GM12873 (cell line): Measurements from ENCODE around the gene CBS.

Source experiments
- TF ChIP-seq, protein P1 (sequence below): IDR thresholded peaks from 2 replicates; pipeline ENCODE4 v1.5.1; 2012; ENCODE audit warnings: low read depth, mild to moderate bottlenecking, moderate library complexity, low read length, control low read depth; ENCODE audit not compliant: insufficient read depth; ENCODE audit errors: missing control alignments

Gene CBS

DNA sequence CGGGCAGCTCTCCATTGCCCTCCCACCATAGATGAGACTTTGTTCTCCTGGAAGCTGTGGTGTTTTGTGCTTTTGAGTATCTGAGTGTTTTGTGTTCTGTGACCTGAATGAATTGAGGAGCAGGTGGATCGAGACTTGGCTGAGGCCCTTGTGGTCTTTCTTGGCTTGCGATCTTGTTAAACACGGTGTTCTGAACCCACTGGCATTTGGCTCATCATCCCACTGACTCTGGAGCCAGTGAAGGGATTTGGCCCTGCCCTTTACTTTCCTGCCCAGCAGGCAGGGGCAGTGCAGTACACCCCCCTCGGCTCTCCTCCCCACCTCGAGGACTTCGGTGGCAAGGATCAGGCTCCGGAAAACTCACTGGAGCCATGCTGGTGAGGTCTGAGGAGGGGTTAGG is 70.7 kb downstream of the CBS start:
- TF ChIP-seq, protein P1, sequence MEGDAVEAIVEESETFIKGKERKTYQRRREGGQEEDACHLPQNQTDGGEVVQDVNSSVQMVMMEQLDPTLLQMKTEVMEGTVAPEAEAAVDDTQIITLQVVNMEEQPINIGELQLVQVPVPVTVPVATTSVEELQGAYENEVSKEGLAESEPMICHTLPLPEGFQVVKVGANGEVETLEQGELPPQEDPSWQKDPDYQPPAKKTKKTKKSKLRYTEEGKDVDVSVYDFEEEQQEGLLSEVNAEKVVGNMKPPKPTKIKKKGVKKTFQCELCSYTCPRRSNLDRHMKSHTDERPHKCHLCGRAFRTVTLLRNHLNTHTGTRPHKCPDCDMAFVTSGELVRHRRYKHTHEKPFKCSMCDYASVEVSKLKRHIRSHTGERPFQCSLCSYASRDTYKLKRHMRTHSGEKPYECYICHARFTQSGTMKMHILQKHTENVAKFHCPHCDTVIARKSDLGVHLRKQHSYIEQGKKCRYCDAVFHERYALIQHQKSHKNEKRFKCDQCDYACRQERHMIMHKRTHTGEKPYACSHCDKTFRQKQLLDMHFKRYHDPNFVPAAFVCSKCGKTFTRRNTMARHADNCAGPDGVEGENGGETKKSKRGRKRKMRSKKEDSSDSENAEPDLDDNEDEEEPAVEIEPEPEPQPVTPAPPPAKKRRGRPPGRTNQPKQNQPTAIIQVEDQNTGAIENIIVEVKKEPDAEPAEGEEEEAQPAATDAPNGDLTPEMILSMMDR, result no peak
